Osteocyte (in vitro differentiated cells): ENCODE results near the gene COL21A1. TPM values are rescaled to one million over a fixed set of nuclear protein-coding genes. Genes with fewer than 3 reads are reported as not detected.

Source experiments
- DNase-seq: peaks from one replicate; pipeline ENCODE4 v3.0.0; 2021; ENCODE audit warnings: mixed read lengths; ENCODE audit not compliant: unreplicated experiment; ENCODE audit errors: extremely low spot score
- H3K27ac Mint-ChIP-seq: one replicate; pipeline ENCODE4 v1.8.0; 2021; ENCODE audit warnings: mild to moderate bottlenecking, mixed read lengths; ENCODE audit not compliant: unreplicated experiment
- H3K27me3 Mint-ChIP-seq: one replicate; pipeline ENCODE4 v1.8.0; 2021; ENCODE audit warnings: mixed read lengths; ENCODE audit not compliant: unreplicated experiment
- H3K36me3 Mint-ChIP-seq: one replicate; pipeline ENCODE4 v1.8.0; 2021; ENCODE audit warnings: mixed read lengths; ENCODE audit not compliant: unreplicated experiment
- H3K4me1 Mint-ChIP-seq: one replicate; pipeline ENCODE4 v1.8.0; 2021; ENCODE audit warnings: mixed read lengths; ENCODE audit not compliant: unreplicated experiment
- H3K4me3 Mint-ChIP-seq: one replicate; pipeline ENCODE4 v1.8.0; 2021; ENCODE audit warnings: mild to moderate bottlenecking, moderate library complexity, mixed read lengths; ENCODE audit not compliant: unreplicated experiment
- H3K9me3 Mint-ChIP-seq: one replicate; pipeline ENCODE4 v1.8.0; 2021; ENCODE audit warnings: mixed read lengths; ENCODE audit not compliant: unreplicated experiment
- CTCF ChIP-seq: fragments of 200-600 bp; sonication (generic); IDR thresholded peaks from 2 replicates; pipeline ENCODE4 v1.5.0; 2021; ENCODE audit warnings: antibody characterized with exemption, mild to moderate bottlenecking, moderate library complexity
- total RNA-seq: library from RNA; stranded (reverse); gene quantifications from 2 replicates; pipeline ENCODE4 v1.2.1, GENCODE V29; 2021

The COL21A1 gene
- total RNA-seq, 1 donor from 2014 or later = 60.0 TPM

GRCh38 chr6:56241124-56241802 is 6.1 kb downstream of the COL21A1 start:
- no peak overlapping the region for H3K4me3 Mint-ChIP-seq

GRCh38 chr6:56238352-56238751 is 9.0 kb downstream of the COL21A1 start:
- Mint-ChIP-seq H3K4me1 (peaks cover 35% of the 10 kb centered on the region), H3K9me3 (no peaks in the 10 kb centered on the region), H3K4me3 (no peak overlapping the region), H3K27ac (no peak overlapping the region), H3K36me3 (no peaks in the 10 kb centered on the region), H3K27me3 (no peaks in the 10 kb centered on the region)
- no peak for TF ChIP-seq CTCF
- DNase-seq = no peak

More at GRCh38 chr6:56241124-56241802, 6.1 kb downstream of the COL21A1 start:
- no peak for DNase-seq
- Mint-ChIP-seq H3K36me3 (no peaks in the 10 kb centered on the region), H3K27me3 (no peaks in the 10 kb centered on the region), H3K27ac (no peak overlapping the region), H3K9me3 (no peaks in the 10 kb centered on the region), H3K4me1 (peaks cover 50% of the 10 kb centered on the region)
- no peak for TF ChIP-seq CTCF

GRCh38 chr6:56235245-56235644 is 12.1 kb downstream of the COL21A1 start:
- Mint-ChIP-seq H3K9me3 (peaks cover 5% of the 10 kb centered on the region), H3K36me3 (peaks cover 3% of the 10 kb centered on the region)
- no peak for DNase-seq

GRCh38 chr6:56232436-56232835 is 14.9 kb downstream of the COL21A1 start:
- Mint-ChIP-seq H3K27ac (no peak overlapping the region), H3K4me3 (no peak overlapping the region), H3K9me3 (peaks cover 5% of the 10 kb centered on the region), H3K4me1 (peaks cover 40% of the 10 kb centered on the region), H3K36me3 (peaks cover 6% of the 10 kb centered on the region), H3K27me3 (no peaks in the 10 kb centered on the region)
- no peak for DNase-seq
- no peak for TF ChIP-seq CTCF

More at GRCh38 chr6:56235245-56235644, 12.1 kb downstream of the COL21A1 start:
- no peaks in the 10 kb centered on the region for H3K27me3 Mint-ChIP-seq
- peaks cover 34% of the 10 kb centered on the region for H3K4me1 Mint-ChIP-seq
- no peak for TF ChIP-seq CTCF
- H3K27ac Mint-ChIP-seq = no peak overlapping the region
- H3K4me3 Mint-ChIP-seq = no peak overlapping the region

GRCh38 chr6:56231827-56232226 is 15.6 kb downstream of the COL21A1 start:
- TF ChIP-seq CTCF = no peak
- no peak for DNase-seq
- peaks cover 43% of the 10 kb centered on the region for H3K4me1 Mint-ChIP-seq
- H3K36me3 Mint-ChIP-seq = peaks cover 6% of the 10 kb centered on the region
- peak overlapping the region; percentile 43 for H3K27ac Mint-ChIP-seq
- H3K27me3 Mint-ChIP-seq = no peaks in the 10 kb centered on the region
- peaks cover 5% of the 10 kb centered on the region for H3K9me3 Mint-ChIP-seq
- no peak overlapping the region for H3K4me3 Mint-ChIP-seq
